ENCODE results near the gene POU2F3.

Gene POU2F3

GRCh38 chr11:120203626-120204025 lies 36.3 kb upstream of the POU2F3 start:
- H3K27ac ChIP-seq, result no peak overlapping the region
- no peak for TF ChIP-seq ZFX (IDR thresholded peaks at IDR 0.05)
- TF ChIP-seq, protein P1, sequence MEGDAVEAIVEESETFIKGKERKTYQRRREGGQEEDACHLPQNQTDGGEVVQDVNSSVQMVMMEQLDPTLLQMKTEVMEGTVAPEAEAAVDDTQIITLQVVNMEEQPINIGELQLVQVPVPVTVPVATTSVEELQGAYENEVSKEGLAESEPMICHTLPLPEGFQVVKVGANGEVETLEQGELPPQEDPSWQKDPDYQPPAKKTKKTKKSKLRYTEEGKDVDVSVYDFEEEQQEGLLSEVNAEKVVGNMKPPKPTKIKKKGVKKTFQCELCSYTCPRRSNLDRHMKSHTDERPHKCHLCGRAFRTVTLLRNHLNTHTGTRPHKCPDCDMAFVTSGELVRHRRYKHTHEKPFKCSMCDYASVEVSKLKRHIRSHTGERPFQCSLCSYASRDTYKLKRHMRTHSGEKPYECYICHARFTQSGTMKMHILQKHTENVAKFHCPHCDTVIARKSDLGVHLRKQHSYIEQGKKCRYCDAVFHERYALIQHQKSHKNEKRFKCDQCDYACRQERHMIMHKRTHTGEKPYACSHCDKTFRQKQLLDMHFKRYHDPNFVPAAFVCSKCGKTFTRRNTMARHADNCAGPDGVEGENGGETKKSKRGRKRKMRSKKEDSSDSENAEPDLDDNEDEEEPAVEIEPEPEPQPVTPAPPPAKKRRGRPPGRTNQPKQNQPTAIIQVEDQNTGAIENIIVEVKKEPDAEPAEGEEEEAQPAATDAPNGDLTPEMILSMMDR (conservative IDR thresholded peaks at IDR 0.05), result no peak

DNA sequence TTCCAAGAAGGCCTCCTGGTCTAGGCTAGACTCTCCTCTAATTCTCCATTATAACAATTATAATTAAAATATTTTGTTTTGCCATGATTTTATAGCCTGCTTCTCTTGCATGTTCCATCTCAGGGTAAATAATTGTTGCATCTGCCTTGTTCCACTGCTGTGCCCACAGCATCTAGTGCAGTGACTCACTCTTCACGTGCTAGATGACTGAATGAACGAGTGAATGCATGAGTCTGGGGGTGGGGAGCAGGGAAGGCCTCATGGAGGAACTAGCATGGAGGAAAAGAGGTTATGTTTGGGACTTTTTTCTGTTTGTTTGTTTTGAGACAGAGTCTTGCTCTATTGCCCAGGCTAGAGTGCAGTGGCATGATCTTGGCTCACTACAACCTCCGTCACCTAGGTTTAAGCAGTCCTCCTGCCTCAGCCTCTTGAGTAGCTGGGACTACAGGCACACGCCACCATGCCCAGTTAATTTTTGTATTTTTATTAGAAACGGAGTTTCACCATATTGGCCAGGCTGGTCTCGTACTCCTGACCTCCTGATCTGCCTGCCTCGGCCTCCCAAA lies 34.3 kb upstream of the POU2F3 start:
- no peak for TF ChIP-seq ZFX (IDR thresholded peaks at IDR 0.05)
- TF ChIP-seq, protein P1 (conservative IDR thresholded peaks at IDR 0.05), result no peak
- no peak overlapping the region for H3K27ac ChIP-seq

- TF ChIP-seq, protein P1 (conservative IDR thresholded peaks at IDR 0.05), result no peak
- TF ChIP-seq ZFX (IDR thresholded peaks at IDR 0.05), result no peak
- peak overlapping the region; percentile 29; the same call in 1 of the 2 replicates for H3K27ac ChIP-seq
Measured at GRCh38 chr11:120207512-120207911, 32.4 kb upstream of the POU2F3 start.

- TF ChIP-seq ZFX (IDR thresholded peaks at IDR 0.05), result no peak
- H3K27ac ChIP-seq, result peak overlapping the region; percentile 29; the same call in 1 of the 2 replicates
Measured at GRCh38 chr11:120208001-120208441, 31.9 kb upstream of the POU2F3 start.

- TF ChIP-seq, protein P1 (conservative IDR thresholded peaks at IDR 0.05), result no peak
- no peak for TF ChIP-seq ZFX (IDR thresholded peaks at IDR 0.05)
- no peak overlapping the region for H3K27ac ChIP-seq
Measured at GRCh38 chr11:120208777-120209176, 31.2 kb upstream of the POU2F3 start.

- peak overlapping the region; percentile 67 for H3K27ac ChIP-seq
- TF ChIP-seq, protein P1 (conservative IDR thresholded peaks at IDR 0.05), result no peak
- TF ChIP-seq ZFX (IDR thresholded peaks at IDR 0.05), result no peak
Measured at GRCh38 chr11:120209746-120210625, 30.0 kb upstream of the POU2F3 start.

DNA sequence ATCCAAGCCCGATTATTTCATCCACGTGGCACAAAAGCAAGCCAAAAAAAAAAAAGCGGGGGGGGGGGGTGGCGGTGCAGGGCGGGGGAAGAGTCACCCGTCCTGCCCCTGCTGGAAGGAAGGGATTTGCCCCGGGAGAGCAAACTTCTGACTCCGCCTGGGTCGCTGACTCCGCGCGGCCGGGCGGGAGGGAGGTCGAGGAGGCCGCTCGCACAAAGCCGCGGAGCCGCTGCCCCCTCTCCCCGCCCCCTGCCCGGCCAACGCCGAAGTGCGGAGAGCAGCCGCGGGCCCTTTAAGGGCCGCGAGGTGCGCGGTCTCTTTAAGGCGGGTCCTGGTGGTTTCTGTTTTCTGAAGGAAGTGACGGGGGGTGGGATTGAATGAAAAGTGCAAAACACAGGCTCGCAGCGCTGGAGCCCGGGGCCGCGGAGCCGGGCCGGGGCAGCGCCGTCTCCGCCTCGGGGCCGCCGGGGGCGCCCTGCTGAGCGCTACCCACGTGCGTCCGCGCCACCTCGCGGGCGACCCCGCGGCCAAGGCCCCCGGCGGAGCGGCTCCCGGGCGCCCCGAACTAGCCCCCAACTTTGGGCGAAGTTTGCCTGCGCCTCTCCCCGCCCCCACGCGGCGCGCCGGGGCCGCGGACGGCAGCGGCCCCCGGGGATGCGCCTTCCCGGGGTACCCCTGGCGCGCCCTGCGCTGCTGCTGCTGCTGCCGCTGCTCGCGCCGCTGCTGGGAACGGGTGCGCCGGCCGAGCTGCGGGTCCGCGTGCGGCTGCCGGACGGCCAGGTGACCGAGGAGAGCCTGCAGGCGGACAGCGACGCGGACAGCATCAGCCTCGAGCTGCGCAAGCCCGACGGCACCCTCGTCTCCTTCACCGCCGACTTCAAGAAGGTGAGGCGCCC lies 29.1 kb upstream of the POU2F3 start, which contains the start of gene OAF:
Gene OAF (plus strand): TSS at position 407 of the 896 bp plus-strand sequence. CDS start 248 bp downstream, at position 655.
- peak; percentile 66; the same call in 1 of the 2 replicates for TF ChIP-seq ZFX (IDR thresholded peaks at IDR 0.05)
- TF ChIP-seq, protein P1 (conservative IDR thresholded peaks at IDR 0.05), result no peak; the same call in 1 of the 2 replicates
- H3K27ac ChIP-seq, result peak within 1 kb of the TSS; percentile 67

All from C4-2B (cell line).